ENCODE results near the gene EHMT1. TPM values are rescaled to one million over a fixed set of nuclear protein-coding genes. Genes with fewer than 3 reads are reported as not detected.

Gene EHMT1
- total and polyA plus RNA-seq, 10 of the 15 experiments (the other 5 are each of a cell fraction or from before 2014, with no cell fraction given) = 2.9 to 100 (median 48.1) TPM

DNA sequence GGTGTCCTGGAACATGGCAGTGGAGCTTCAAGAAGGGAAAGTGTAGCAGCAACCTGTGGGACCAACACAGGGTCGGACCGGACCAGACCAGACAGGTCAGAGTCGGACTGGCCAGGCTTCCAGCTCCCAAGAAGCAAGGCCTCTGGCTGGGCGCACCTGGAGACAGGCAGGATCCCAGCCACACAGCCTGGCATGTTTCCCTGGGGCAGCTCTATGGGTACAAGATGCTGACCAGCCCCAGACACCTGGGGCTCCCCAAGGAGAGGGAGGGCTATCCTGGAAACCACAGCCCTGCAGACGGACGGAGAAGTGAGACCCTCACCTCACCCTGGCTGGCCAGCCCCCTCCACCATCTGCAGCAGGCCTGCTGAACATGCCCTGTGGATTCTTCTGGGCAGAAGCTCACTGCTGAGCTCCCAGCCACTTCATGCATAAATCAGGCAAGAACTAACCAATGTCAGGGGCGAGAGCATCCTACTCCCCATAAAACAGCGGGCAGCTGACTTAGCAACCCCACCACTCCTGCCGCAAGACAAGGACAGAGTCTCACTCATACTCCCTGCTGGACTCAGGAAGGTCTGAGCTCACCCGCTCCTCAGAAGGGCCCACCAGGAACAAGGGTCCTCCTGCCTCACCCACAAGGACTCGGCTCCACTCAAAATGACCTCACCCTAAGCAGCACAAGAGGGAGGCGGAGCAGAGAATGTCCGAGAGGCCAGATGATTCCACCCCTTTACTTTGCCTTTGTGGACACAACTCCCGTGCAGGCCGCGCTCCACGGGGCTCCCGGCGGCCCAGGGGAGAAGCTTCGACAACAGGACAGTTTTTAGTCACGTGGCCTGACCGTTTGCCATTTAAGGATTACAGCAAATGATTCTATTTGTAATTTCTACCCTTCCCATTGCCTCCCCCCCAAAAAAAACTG is 37.2 kb upstream of the EHMT1 start:
- H3K4me3 ChIP-seq = no peak overlapping the region
- in situ Hi-C loops (cut with MboI) (no loop called here), intact Hi-C loops (cut with micrococcal nuclease; ENCODE audit: unreplicated experiment) (no loop called here)
- H3K9me3 ChIP-seq (replicated peaks; ENCODE audit: control insufficient read depth, insufficient read depth, low read length) = no peaks in the 10 kb centered on the region
- H3K27ac ChIP-seq (ENCODE audit: control insufficient read depth, insufficient read depth) = no peak overlapping the region
- H3K4me1 ChIP-seq (ENCODE audit: control insufficient read depth, insufficient read depth, low read length) = peaks cover 7% of the 10 kb centered on the region
- CTCF ChIA-PET = interaction anchor here (1.3 to 2.3 kb wide), 2 partner anchors 23 to 91 kb away, joined by 5 read pairs; no protein-coding TSS in a partner anchor
- no TSS peak for BruUV-seq (replicated peaks)
- FAIRE-seq (no peak), ATAC-seq (no peak), DNase-seq (ENCODE audit: low read depth, low spot score) (no peak)
- 85% methylated on average over 22 of the region's 22 CpGs for WGBS (ENCODE audit: insufficient coverage, insufficient replicate concordance, low lambda C conversion rate, missing lambda C conversion rate)
- H3K79me2 ChIP-seq (ENCODE audit: control insufficient read depth, insufficient read depth, low read length) = peaks cover 16% of the 10 kb centered on the region
- H3K9ac ChIP-seq (ENCODE audit: control insufficient read depth, insufficient read depth, low read length) = no peak overlapping the region
- H2AFZ ChIP-seq (ENCODE audit: control insufficient read depth, low read depth, low read length) = no peak overlapping the region
- H3K36me3 ChIP-seq (ENCODE audit: control insufficient read depth in 2 of 2, insufficient read depth in 2 of 2, low read length in 1 of 2) = peaks cover 4 to 19% of the 10 kb centered on the region in 2 experiments; a peak in 3 of 4 replicates
- no peak overlapping the region for H3K4me2 ChIP-seq (ENCODE audit: control insufficient read depth, insufficient read depth)
- SMC1A ChIA-PET (ENCODE audit: uncharacterized antibody, unreplicated experiment) = no interaction called here
- POLR2A ChIA-PET = interaction anchor here (0.6 kb wide), 1 partner anchor 41 kb away, joined by 3 read pairs; no protein-coding TSS in a partner anchor
- no peaks in the 10 kb centered on the region for H4K20me1 ChIP-seq (ENCODE audit: control insufficient read depth, insufficient read depth)
- TF ChIP-seq, protein P1, sequence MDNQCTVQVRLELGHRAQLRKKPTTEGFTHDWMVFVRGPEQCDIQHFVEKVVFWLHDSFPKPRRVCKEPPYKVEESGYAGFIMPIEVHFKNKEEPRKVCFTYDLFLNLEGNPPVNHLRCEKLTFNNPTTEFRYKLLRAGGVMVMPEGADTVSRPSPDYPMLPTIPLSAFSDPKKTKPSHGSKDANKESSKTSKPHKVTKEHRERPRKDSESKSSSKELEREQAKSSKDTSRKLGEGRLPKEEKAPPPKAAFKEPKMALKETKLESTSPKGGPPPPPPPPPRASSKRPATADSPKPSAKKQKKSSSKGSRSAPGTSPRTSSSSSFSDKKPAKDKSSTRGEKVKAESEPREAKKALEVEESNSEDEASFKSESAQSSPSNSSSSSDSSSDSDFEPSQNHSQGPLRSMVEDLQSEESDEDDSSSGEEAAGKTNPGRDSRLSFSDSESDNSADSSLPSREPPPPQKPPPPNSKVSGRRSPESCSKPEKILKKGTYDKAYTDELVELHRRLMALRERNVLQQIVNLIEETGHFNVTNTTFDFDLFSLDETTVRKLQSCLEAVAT (IDR thresholded peaks at IDR 0.05) = no peak
- TF ChIP-seq SUZ12 (IDR thresholded peaks at IDR 0.05; ENCODE audit: unreplicated experiment) = no peak
- no peak for TF ChIP-seq NR2C1 (IDR thresholded peaks at IDR 0.05)
- no peak for TF ChIP-seq RCOR1 (conservative IDR thresholded peaks at IDR 0.05; ENCODE audit: low read depth, low read length)
- no peak for TF ChIP-seq TBL1XR1 (IDR thresholded peaks at IDR 0.05; ENCODE audit: low read depth, low read length)
- TF ChIP-seq POLR2AphosphoS5 (IDR thresholded peaks at IDR 0.05; ENCODE audit: low read length) = no peak
- TF ChIP-seq SP1 (IDR thresholded peaks at IDR 0.05; ENCODE audit: low read depth, low read length) = no peak
- TF ChIP-seq, protein P2, sequence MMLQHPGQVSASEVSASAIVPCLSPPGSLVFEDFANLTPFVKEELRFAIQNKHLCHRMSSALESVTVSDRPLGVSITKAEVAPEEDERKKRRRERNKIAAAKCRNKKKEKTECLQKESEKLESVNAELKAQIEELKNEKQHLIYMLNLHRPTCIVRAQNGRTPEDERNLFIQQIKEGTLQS (IDR thresholded peaks at IDR 0.05; ENCODE audit: borderline replicate concordance, extremely low read depth, low read depth, low read length) = no peak
- TF ChIP-seq GABPA (IDR thresholded peaks at IDR 0.05; ENCODE audit: low read depth) = no peak
- TF ChIP-seq NFXL1 (IDR thresholded peaks at IDR 0.05; ENCODE audit: borderline replicate concordance) = no peak
- TF ChIP-seq, protein P3, sequence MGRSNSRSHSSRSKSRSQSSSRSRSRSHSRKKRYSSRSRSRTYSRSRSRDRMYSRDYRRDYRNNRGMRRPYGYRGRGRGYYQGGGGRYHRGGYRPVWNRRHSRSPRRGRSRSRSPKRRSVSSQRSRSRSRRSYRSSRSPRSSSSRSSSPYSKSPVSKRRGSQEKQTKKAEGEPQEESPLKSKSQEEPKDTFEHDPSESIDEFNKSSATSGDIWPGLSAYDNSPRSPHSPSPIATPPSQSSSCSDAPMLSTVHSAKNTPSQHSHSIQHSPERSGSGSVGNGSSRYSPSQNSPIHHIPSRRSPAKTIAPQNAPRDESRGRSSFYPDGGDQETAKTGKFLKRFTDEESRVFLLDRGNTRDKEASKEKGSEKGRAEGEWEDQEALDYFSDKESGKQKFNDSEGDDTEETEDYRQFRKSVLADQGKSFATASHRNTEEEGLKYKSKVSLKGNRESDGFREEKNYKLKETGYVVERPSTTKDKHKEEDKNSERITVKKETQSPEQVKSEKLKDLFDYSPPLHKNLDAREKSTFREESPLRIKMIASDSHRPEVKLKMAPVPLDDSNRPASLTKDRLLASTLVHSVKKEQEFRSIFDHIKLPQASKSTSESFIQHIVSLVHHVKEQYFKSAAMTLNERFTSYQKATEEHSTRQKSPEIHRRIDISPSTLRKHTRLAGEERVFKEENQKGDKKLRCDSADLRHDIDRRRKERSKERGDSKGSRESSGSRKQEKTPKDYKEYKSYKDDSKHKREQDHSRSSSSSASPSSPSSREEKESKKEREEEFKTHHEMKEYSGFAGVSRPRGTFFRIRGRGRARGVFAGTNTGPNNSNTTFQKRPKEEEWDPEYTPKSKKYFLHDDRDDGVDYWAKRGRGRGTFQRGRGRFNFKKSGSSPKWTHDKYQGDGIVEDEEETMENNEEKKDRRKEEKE (IDR thresholded peaks at IDR 0.05) = no peak
- TF ChIP-seq RBBP5 (conservative IDR thresholded peaks at IDR 0.05) = no peak
- TF ChIP-seq TCF7 (IDR thresholded peaks at IDR 0.05; ENCODE audit: borderline replicate concordance) = no peak
- no peak for TF ChIP-seq CHD2 (IDR thresholded peaks at IDR 0.05; ENCODE audit: borderline replicate concordance, low read depth, low read length)
- RAD21 ChIA-PET (ENCODE audit: unreplicated experiment) = no interaction called here
- no peaks in the 10 kb centered on the region for H3K27me3 ChIP-seq (replicated peaks in 1 of 2; ENCODE audit: control insufficient read depth in 2 of 2, insufficient read depth in 2 of 2, low read length in 1 of 2)

All from GM12878 (cell line).